Stomach smooth muscle (tissue), 2 donors: ENCODE results near the gene YWHAQ.

Source experiments
- H3K27ac ChIP-seq: one replicate; pipeline ENCODE4 v1.7.0; 2013; ENCODE audit warnings: mild to moderate bottlenecking, low read length, inconsistent platforms
- H3K27me3 ChIP-seq, 2 donors: one replicate each; pipeline ENCODE4 v1.7.0; 2013; ENCODE audit warnings: low read length in 2 of 2; ENCODE audit not compliant: insufficient read depth in 2 of 2, control insufficient read depth in 1 of 2
- H3K36me3 ChIP-seq, 2 donors: one replicate each; pipeline ENCODE4 v1.7.0; 2013; ENCODE audit warnings: low read length in 2 of 2; ENCODE audit not compliant: control insufficient read depth in 2 of 2, insufficient read depth in 2 of 2
- H3K4me1 ChIP-seq: one replicate; pipeline ENCODE4 v1.7.0; 2013; ENCODE audit warnings: low read length; ENCODE audit not compliant: control insufficient read depth, insufficient read depth
- H3K4me3 ChIP-seq, 2 donors: one replicate each; pipeline ENCODE4 v1.7.0; 2013; ENCODE audit warnings: low read length in 2 of 2
- H3K9ac ChIP-seq, 2 donors: one replicate each; pipeline ENCODE4 v1.7.0; 2013; ENCODE audit warnings: low read length in 2 of 2, mild to moderate bottlenecking in 1 of 2
- H3K9me3 ChIP-seq, 2 donors: one replicate each; pipeline ENCODE4 v1.7.0; 2013; ENCODE audit warnings: low read length in 2 of 2; ENCODE audit not compliant: control insufficient read depth in 2 of 2
- donor health status: healthy.
- donor health status: Pancreatic carcinoma.

The YWHAQ gene

GRCh38 chr2:9573013-9573720 lies 57.6 kb downstream of the YWHAQ start:
- H3K4me3 ChIP-seq = no peak overlapping the region
- no peaks in the 10 kb centered on the region for H3K36me3 ChIP-seq
- H3K9ac ChIP-seq = no peak overlapping the region
- no peak overlapping the region for H3K27ac ChIP-seq
- no peaks in the 10 kb centered on the region for H3K9me3 ChIP-seq
- H3K27me3 ChIP-seq = no peaks in the 10 kb centered on the region
- no peaks in the 10 kb centered on the region for H3K4me1 ChIP-seq

GRCh38 chr2:9570182-9571060 lies 60.4 kb downstream of the YWHAQ start:
- no peak overlapping the region for H3K4me3 ChIP-seq
- peaks cover 6% of the 10 kb centered on the region for H3K4me1 ChIP-seq
- H3K9ac ChIP-seq = no peak overlapping the region
- no peaks in the 10 kb centered on the region for H3K36me3 ChIP-seq
- no peaks in the 10 kb centered on the region for H3K9me3 ChIP-seq
- H3K27ac ChIP-seq = no peak overlapping the region
- H3K27me3 ChIP-seq = no peaks in the 10 kb centered on the region

GRCh38 chr2:9565436-9566153 lies 65.2 kb downstream of the YWHAQ start:
- no peaks in the 10 kb centered on the region for H3K27me3 ChIP-seq
- peaks cover 12% of the 10 kb centered on the region for H3K4me1 ChIP-seq
- H3K9me3 ChIP-seq = no peaks in the 10 kb centered on the region
- peak overlapping the region; percentile 64 to 65 for H3K9ac ChIP-seq
- peak overlapping the region; percentile 15 to 59 for H3K4me3 ChIP-seq
- peak overlapping the region; percentile 84 for H3K27ac ChIP-seq
- H3K36me3 ChIP-seq = no peaks in the 10 kb centered on the region

DNA sequence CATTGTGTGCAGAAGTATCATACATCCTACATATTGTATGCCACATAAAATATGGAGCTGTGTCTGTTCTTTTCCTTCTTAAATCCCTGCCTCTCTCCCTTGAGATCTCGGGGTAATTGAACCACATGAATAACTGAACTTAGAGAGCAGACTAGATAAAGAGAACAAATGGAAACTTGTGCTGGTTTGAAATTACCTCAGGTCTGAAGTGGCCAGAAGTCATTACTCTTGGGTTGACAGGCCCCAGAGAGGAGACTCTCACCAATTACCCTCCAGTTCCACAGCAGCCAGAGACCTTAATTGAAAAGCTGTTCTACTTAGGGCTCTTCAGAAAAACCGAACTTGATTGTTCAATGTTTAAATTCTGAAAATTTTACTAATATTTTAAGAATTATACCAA lies 70.2 kb downstream of the YWHAQ start:
- Histone ChIP-seq H3K27me3 (no peaks in the 10 kb centered on the region), H3K36me3 (no peaks in the 10 kb centered on the region), H3K9ac (no peak overlapping the region), H3K4me3 (no peak overlapping the region), H3K27ac (no peak overlapping the region), H3K4me1 (peaks cover 13% of the 10 kb centered on the region), H3K9me3 (no peaks in the 10 kb centered on the region)

- H3K9me3 ChIP-seq = no peaks in the 10 kb centered on the region
Measured at GRCh38 chr2:9558948-9559381, 71.8 kb downstream of the YWHAQ start.

GRCh38 chr2:9556121-9556743 lies 74.6 kb downstream of the YWHAQ start:
- Histone ChIP-seq H3K4me3 (peak overlapping the region; percentile 65 to 92), H3K9me3 (no peaks in the 10 kb centered on the region), H3K36me3 (no peaks in the 10 kb centered on the region), H3K9ac (peak overlapping the region; percentile 79 to 91), H3K27ac (peak overlapping the region; percentile 95), H3K27me3 (no peaks in the 10 kb centered on the region), H3K4me1 (peaks cover 10% of the 10 kb centered on the region)

More at GRCh38 chr2:9558948-9559381, 71.8 kb downstream of the YWHAQ start:
- Histone ChIP-seq H3K4me3 (no peak overlapping the region), H3K27ac (peak overlapping the region; percentile 37), H3K27me3 (no peaks in the 10 kb centered on the region), H3K9ac (no peak overlapping the region), H3K36me3 (no peaks in the 10 kb centered on the region), H3K4me1 (peaks cover 10% of the 10 kb centered on the region)

GRCh38 chr2:9555297-9556120 lies 75.3 kb downstream of the YWHAQ start, which contains the start of gene ADAM17:
Gene ADAM17 (minus strand): TSS chr2:9555830. CDS start chr2:9555605, 225 bp downstream.
- Histone ChIP-seq H3K9ac (peak within 1 kb of the TSS; percentile 89 to 94), H3K27me3 (no peaks in the 10 kb centered on the region), H3K4me3 (peak within 1 kb of the TSS; percentile 74 to 92), H3K36me3 (no peaks in the 10 kb centered on the region), H3K4me1 (peaks cover 10% of the 10 kb centered on the region), H3K9me3 (no peaks in the 10 kb centered on the region), H3K27ac (peak within 1 kb of the TSS; percentile 95)

- H3K9ac ChIP-seq = peak overlapping the region; percentile 89 to 94
- H3K9me3 ChIP-seq = no peaks in the 10 kb centered on the region
- H3K36me3 ChIP-seq = no peaks in the 10 kb centered on the region
- H3K27me3 ChIP-seq = no peaks in the 10 kb centered on the region
- peaks cover 10% of the 10 kb centered on the region for H3K4me1 ChIP-seq
- H3K4me3 ChIP-seq = peak overlapping the region; percentile 74 to 92
- H3K27ac ChIP-seq = peak overlapping the region; percentile 95
Measured at GRCh38 chr2:9554921-9555296, 75.9 kb downstream of the YWHAQ start.

DNA sequence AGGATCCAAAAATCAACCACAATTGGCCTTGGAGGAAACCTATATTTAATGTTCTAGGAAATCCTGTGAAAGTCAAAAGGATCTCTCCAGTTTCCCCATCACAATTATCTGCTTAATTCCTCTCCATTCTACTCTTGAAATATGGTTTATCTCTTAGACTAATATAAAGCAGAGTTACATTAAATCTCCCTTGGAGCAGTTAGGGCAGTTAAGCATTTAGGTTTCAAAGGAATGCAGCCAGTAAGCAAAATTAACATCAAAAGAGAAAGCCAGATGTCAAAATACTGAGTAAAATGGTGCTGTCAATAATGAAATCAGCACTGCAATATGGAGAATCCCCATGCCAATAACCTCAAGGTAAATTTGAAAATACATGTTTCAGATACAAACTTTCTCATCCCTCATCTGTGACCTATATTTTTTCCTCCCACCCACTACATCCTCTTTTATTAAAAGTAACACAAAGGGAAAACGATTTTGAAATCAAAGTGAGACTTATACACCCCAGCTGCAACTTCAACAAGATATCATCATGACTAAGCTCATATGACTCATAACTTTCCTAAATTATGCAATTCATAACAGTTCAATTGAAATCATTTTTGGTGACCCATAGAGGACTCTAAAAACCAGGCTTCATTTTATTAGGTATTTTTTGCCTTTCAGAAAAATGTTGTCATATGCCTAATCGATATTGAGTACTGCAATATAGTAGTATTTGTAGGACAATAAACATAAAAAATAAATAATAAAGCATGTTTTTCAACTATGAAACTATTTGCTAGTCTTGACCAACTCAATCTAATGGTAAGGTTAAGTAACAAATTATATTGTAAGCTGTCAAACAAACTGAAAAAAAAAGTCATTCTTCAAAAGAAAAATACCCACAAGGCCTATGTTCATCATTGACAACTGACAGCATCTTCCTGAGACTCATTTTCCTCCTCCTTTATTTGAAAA lies 78.3 kb downstream of the YWHAQ start:
- no peaks in the 10 kb centered on the region for H3K27me3 ChIP-seq
- no peak overlapping the region for H3K4me3 ChIP-seq
- H3K36me3 ChIP-seq = no peaks in the 10 kb centered on the region
- peaks cover 5% of the 10 kb centered on the region for H3K4me1 ChIP-seq
- no peaks in the 10 kb centered on the region for H3K9me3 ChIP-seq
- H3K27ac ChIP-seq = no peak overlapping the region
- H3K9ac ChIP-seq = no peak overlapping the region
